Activated CD8-positive, alpha-beta memory T cell treated with anti-CD3 and anti-CD28 coated beads, Interleukin-2, amount 50 U/mL, for 48 hours (primary cell): ENCODE data around the gene HIVEP3.

ENCODE experiments used
- DNase-seq: peaks from one replicate; pipeline ENCODE4 v3.0.0-alpha.2; 2020

The HIVEP3 gene

DNA sequence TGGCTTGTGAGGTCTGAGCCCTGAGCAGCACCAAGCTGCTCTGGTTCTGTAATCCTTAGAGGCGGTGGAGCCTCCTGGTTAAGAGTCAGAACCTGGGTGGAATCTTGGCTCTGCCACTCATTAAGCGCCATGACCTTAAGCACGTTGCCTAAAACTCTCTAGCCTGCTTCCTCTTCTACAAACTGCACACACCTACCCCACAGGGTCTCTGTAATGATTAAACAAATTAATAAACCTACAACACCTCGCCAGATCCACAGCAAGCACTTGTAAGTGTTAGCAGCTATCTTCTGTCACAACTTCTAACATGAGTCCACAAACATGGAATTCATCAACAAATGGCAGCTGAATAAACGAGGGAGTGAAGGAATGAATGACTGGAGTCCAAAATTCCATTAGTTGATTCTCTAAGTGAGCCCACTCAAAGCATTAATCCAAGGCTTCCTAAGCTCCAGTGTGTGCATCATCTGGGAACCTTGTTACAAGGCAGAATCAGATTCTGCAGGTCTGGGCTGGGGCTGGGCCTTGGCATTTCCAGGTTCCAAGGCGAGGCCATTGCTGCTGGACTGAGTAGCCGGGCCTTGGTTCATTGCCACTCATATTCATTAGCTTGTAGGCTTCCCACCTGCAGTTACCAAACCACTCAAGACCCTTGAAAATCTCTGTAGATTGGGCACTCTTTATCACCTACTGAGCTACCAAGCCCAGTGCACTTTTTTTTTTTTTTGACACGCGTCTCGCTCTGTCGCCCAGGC lies 168.6 kb downstream of the HIVEP3 start:
- no peak for DNase-seq

- no peak for DNase-seq
Observed at GRCh38 chr1:41745022-41745421, 173.7 kb downstream of the HIVEP3 start.

- no peak for DNase-seq
Observed at GRCh38 chr1:41743366-41743765, 175.4 kb downstream of the HIVEP3 start.

GRCh38 chr1:41742219-41742618 lies 176.5 kb downstream of the HIVEP3 start:
- DNase-seq = no peak

GRCh38 chr1:41741244-41741643 lies 177.5 kb downstream of the HIVEP3 start:
- DNase-seq = peak; percentile 78

DNA sequence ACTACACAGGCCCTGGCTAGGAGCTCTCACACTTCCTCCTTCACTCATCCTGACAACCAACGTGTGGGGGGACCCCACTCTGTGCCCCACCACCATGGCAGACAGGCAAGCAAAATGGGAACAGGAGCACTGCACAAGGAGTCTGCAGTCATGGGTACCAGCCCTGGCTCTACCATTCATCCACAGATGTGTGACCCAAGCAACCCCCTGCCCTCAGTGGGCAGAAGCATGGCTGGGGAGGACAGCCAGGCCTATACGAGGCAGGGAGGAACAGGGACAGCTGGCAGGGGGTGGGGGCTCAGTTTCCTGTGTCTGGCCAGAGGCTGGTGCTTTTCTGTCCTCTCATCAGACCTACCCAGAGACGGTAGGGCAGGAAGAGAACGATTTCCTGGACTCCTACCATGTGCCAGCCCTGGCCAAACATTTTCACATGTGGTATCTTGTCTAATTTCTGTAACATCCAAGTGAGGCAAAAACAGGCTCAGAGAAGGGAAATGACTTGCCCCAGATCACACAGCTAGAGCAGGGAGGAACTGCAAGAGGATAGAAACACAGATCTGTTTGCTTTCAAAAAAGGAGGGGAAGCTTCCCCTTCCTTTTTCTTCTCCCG lies 178.0 kb downstream of the HIVEP3 start:
- peak; percentile 74 for DNase-seq

- DNase-seq = no peak
Observed at GRCh38 chr1:41740058-41740457, 178.7 kb downstream of the HIVEP3 start.

- peak; percentile 91 for DNase-seq
Observed at GRCh38 chr1:41739061-41739955, 179.4 kb downstream of the HIVEP3 start.

- DNase-seq = no peak
Observed at GRCh38 chr1:41738475-41738874, 180.2 kb downstream of the HIVEP3 start.

- DNase-seq = no peak
Observed at GRCh38 chr1:41738006-41738405, 180.7 kb downstream of the HIVEP3 start.

DNA sequence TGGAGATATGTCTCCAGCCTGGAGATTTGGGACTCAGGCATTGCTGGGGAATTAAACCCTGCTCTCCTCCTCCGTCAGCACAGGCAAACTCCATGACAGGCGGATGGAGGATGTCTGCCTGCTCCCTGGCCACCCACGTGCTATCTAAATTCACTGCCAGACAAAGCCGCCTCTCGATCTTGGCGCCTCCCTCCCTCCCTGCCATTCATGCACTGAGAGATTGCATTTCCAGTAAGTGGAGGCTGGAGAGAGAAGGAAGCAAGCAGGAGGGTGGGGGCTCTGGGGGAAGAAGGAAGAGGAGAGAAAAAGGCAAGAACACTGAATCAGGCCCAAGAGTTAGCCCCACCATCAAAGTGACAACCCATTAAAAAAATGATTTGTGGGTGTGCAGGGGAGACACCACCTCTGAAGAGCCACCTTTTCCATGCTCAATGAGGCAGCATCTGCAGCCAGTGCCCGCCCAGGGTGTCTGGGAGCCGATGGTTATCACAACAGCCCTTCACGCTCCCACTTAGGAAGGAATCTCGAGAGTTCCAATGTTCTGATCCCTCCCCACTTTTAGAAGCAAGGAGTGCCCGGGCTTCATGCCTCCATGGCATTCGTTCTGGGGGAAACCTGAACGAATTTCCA lies 183.0 kb downstream of the HIVEP3 start:
- no peak for DNase-seq

DNA sequence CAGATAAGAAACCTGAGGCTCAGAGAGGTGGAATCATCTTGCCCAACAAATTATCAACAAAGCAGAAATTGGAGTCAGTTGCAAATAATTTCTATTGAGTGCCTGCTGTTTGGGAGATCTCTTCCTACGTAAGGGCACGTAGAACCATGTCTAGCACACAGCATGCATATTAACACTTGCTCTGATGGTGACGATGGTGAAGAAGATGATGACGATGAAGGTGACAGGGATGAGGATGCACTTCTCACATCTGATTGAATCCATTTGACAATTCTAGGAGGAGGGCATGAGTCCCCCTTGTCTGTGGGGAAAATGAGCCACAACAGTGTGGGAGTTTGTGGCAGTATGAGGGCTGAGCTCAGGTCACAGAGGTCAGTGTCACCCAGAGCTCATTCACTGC lies 183.6 kb downstream of the HIVEP3 start:
- no peak for DNase-seq

- no peak for DNase-seq
Observed at GRCh38 chr1:41734201-41734970, 184.3 kb downstream of the HIVEP3 start.

DNA sequence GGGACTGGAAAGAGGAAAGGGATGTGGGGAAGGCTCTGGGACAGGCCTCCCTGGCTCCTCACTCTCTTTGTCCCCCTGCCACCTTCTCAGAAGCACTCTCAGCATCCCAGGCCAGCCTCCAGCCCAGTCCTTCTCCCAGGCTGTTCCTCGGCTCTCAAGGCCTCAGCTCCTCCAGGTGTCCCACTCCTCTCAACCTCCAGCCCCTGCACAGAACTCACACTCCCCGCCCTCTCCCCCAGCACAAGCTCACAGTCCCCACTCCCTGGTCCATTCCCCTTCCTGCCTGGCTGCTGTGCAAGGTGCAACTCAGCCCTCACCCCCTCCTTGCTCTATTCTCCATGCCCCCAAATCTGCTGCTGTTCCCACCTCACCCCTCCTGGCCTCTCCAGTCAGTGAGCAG lies 185.0 kb downstream of the HIVEP3 start:
- DNase-seq = no peak

DNA sequence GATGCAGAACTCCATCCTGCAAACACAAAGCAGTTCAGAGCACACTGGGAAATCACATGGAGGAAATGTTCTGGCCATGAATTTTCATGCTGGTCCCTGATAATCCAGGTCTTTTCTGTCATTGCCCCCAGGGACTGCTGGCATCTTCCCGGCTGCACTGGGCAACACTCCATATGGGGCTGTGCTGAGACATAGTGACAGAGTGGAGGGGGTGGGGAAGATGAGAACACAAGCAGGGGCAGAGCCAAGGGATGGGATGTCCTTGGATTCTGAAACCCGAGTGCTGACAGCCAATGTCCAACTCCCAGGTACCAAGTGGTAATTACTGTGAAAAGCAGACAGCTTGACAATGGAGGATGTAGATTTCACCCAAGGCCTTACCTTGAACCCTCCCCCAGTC lies 185.7 kb downstream of the HIVEP3 start:
- no peak for DNase-seq

GRCh38 chr1:41731516-41732030 lies 187.1 kb downstream of the HIVEP3 start:
- DNase-seq = no peak

- DNase-seq = no peak
Observed at GRCh38 chr1:41730806-41731205, 187.9 kb downstream of the HIVEP3 start.

- DNase-seq = peak; percentile 85
Observed at GRCh38 chr1:41728403-41729202, 190.1 kb downstream of the HIVEP3 start.

DNA sequence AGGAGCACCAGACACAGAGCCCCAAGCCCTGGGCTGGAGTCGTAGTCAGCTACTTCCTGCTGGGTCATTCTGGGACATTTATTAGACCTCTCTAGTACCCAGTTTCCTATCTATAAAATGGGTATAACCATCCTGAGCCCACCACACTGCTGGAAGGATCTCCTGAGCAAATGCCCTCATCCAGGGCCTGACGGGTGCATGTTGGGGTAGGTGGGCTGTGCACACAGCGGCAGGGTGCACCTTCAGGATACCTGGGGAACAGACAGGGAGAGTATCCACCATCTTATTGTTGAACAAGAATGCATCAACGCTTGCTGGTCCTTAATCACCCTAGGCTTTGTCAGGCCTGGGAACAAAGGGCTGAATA lies 191.0 kb downstream of the HIVEP3 start:
- DNase-seq = no peak

DNA sequence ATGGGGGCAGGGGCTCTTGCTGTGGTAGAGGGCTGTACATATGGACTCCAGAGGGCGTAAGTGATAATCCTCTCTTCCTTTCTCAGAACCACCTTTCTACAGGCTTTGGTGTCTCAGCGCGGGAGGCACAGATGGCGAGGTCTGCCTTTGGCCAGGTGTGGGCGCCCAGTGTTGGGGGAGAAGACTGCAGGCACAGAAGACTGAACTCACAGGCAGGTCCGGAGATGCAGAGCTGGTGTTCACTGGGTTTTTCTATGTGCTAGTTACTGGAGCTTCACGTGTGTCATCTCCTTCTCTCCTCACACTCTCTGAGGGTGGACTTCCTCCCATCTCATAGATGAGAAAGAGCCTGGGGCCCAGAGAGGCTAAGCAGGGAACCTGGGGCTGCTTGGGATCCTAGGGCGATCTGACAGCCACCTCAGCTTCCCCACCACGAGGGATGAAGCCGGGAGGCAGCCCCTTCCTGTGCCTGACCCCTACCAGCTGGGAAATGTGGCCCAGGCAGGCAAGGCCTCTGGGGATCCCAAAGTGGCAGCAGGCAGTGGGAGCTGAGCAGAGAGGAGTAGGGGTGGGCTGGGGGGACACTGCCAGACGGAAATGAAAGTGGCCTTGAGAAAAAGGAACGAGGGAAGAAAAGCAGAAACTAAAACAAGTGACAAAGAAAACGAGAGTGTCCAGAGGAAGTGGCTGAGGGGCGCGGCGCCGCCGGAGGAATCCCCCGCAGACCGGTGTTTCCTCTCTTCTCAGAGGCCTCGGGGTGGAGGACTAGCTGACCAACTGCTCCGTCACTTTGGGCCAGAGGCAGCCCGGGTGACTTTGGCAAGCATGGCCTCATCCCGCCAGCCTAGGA lies 191.6 kb downstream of the HIVEP3 start:
- DNase-seq = peak; percentile 71
